HepG2 (cell line): ENCODE data around the gene SPRR4. TPM values are rescaled to one million over a fixed set of nuclear protein-coding genes. Genes with fewer than 3 reads are reported as not detected.

Experiments used
- ATAC-seq: fragments of 200-7000 bp; cut with Tn5 transposase; 3 replicates; pipeline ENCODE4 v1.9.1; 2020; ENCODE audit warnings: mild to moderate bottlenecking, moderate library complexity
- BruUV-seq: library from RNA; stranded (reverse); fragments of 400-500 nt; replicated peaks from 2 replicates; lab custom pipeline; 2021; lab: Mats Ljungman, UMichigan
- CTCF ChIA-PET: fragments of 300-600 bp; formaldehyde crosslinking; extraction: SDS; loops from one replicate; lab custom pipeline; 2021; ENCODE audit warnings: low total read pairs, inconsistent platforms, low intra/inter-chr PET ratio; lab: Yijun Ruan, JAX
- POLR2A ChIA-PET: fragments of 350-600 bp; sonication (Branson Sonifier 250); formaldehyde crosslinking; loops from one replicate; lab custom pipeline; 2020; ENCODE audit warnings: antibody characterized with exemption, inconsistent platforms; lab: Yijun Ruan, JAX
- DNase-seq: peaks from one replicate; pipeline ENCODE4 v3.0.0-alpha.2; 2015; ENCODE audit warnings: low spot score
- FAIRE-seq: peaks from 3 replicates; lab custom pipeline; 2011; peaks lifted over from hg19 to GRCh38; lab: Jason Lieb, UNC
- H2AFZ ChIP-seq: one replicate; pipeline ENCODE4 v1.6.1; 2011; ENCODE audit warnings: low read length, inconsistent platforms
- H3K27ac ChIP-seq: fragments of 300-600 bp; 3 replicates; pipeline ENCODE4 v1.8.0; 2011; ENCODE audit warnings: mixed run types, mild to moderate bottlenecking, mixed read lengths, low read length, inconsistent platforms; ENCODE audit not compliant: insufficient read depth; ENCODE audit errors: extremely low read length
- H3K27me3 ChIP-seq, 2 experiments: fragments of 200-600 bp in 1 of 2; 2 replicates in 1 of 2; 3 replicates in 1 of 2; pipeline versions ENCODE4 v1.6.0 to v1.8.0; 2011; ENCODE audit warnings: low read length in 2 of 2, mild to moderate bottlenecking in 2 of 2, moderate library complexity in 2 of 2, inconsistent platforms in 1 of 2; ENCODE audit not compliant: insufficient read depth in 2 of 2, control insufficient read depth in 1 of 2
- H3K36me3 ChIP-seq, 2 experiments: fragments of 200-600 bp in 1 of 2; replicated peaks in 1 of 2; 2 replicates in 1 of 2; 3 replicates in 1 of 2; pipeline versions ENCODE4 v1.5.1 to v1.8.0; 2011; ENCODE audit warnings: low read length in 2 of 2, inconsistent platforms in 1 of 2; ENCODE audit not compliant: insufficient read depth in 2 of 2, control insufficient read depth in 1 of 2
- H3K4me1 ChIP-seq: 2 replicates; pipeline ENCODE4 v1.5.1; 2012; ENCODE audit warnings: low read length, inconsistent platforms; ENCODE audit not compliant: insufficient read depth
- H3K4me2 ChIP-seq: 2 replicates; pipeline ENCODE4 v1.6.0; 2011; ENCODE audit warnings: low read depth, low read length, inconsistent platforms
- H3K4me3 ChIP-seq, 3 experiments: fragments of 200-600 bp in 1 of 3; sonication (generic), shearing (Covaris generic) in 1 of 3; replicated peaks in 1 of 3; 2 replicates each; pipeline ENCODE4 v1.5.1; 2011 to 2016; ENCODE audit warnings: low read length in 3 of 3, inconsistent platforms in 2 of 3, low read depth in 2 of 3, mild to moderate bottlenecking in 2 of 3, control low read depth in 1 of 3, mixed read lengths in 1 of 3; ENCODE audit not compliant: insufficient read depth in 1 of 3
- H3K79me2 ChIP-seq: one replicate; pipeline ENCODE4 v1.6.1; 2011; ENCODE audit warnings: low read length, inconsistent platforms; ENCODE audit not compliant: insufficient read depth
- H3K9ac ChIP-seq: 2 replicates; pipeline ENCODE4 v1.6.0; 2011; ENCODE audit warnings: mild to moderate bottlenecking, low read depth, low read length, inconsistent platforms; ENCODE audit not compliant: insufficient read depth
- H3K9me3 ChIP-seq: 2 replicates; pipeline ENCODE4 v1.5.1; 2012; ENCODE audit warnings: mild to moderate bottlenecking, low read length
- H4K20me1 ChIP-seq: 2 replicates; pipeline ENCODE4 v1.6.0; 2011; ENCODE audit warnings: inconsistent platforms, mild to moderate bottlenecking, low read length, moderate library complexity; ENCODE audit not compliant: insufficient read depth
- GZF1 ChIP-seq: sonication (generic); formaldehyde crosslinking; IDR thresholded peaks from 2 replicates; pipeline ENCODE4 v1.5.1; 2020; ENCODE audit warnings: mild to moderate bottlenecking, missing genetic modification reagents
- NCOA2 ChIP-seq: sonication (generic); formaldehyde crosslinking; IDR thresholded peaks from 2 replicates; pipeline ENCODE4 v1.8.0; 2022; ENCODE audit warnings: inconsistent platforms
- TRIM22 ChIP-seq: fragments of 450-650 bp; IDR thresholded peaks from 2 replicates; pipeline ENCODE4 v1.6.1; 2017
- ZHX1 ChIP-seq: sonication (generic); formaldehyde crosslinking; IDR thresholded peaks from 2 replicates; pipeline ENCODE4 v1.8.1; 2022; ENCODE audit warnings: low read depth, mild to moderate bottlenecking, missing genetic modification reagents
- ZNF280D ChIP-seq: sonication (generic); formaldehyde crosslinking; IDR thresholded peaks from 2 replicates; pipeline ENCODE4 v1.5.1; 2020; ENCODE audit warnings: mild to moderate bottlenecking, missing genetic modification reagents
- WGBS: methylation state at CpG from one replicate; pipeline ENCODE4 v1.1.6; 2017; ENCODE audit warnings: low lambda C conversion rate; 5-methylcytosine and 5-hydroxymethylcytosine counted together
- in situ Hi-C: cut with HindIII; loops from 2 replicates; pipeline ENCODE4 v1.10.0; 2017; ENCODE audit warnings: low pct_unique_long_range_greater_than_20kb; ENCODE audit not compliant: extremely low pct_ligation_motif_present
- intact Hi-C: fragments of 100-400 bp; cut with micrococcal nuclease; formaldehyde crosslinking; loops from one replicate; pipeline ENCODE4 v1.10.0; 2022; ENCODE audit not compliant: unreplicated experiment
- polyA plus RNA-seq, 8 experiments: library from polyadenylated mRNA; depleted of rRNA in 3 of 8; stranded (reverse) in 7 of 8; unstranded in 1 of 8; fragments of >200 nt; fragmentation: Illumina TruSeq in 4 of 8; extraction: Trizol in 4 of 8; gene quantifications; 2 replicates each; pipeline versions ENCODE4 v1.2.1 to v1.2.3, GENCODE V29; 2011 to 2016; ENCODE audit warnings: low read depth in 4 of 8, missing spikeins in 1 of 8, mixed read lengths in 1 of 8; ENCODE audit not compliant: insufficient read depth in 1 of 8
- total RNA-seq, 5 experiments: library from RNA; depleted of rRNA; stranded (reverse); fragments of >200 nt; fragmentation: Illumina TruSeq; extraction: Trizol; gene quantifications; 2 replicates each; pipeline ENCODE4 v1.2.3, GENCODE V29; 2016; ENCODE audit warnings: low read depth in 1 of 5

Gene SPRR4
- total and polyA plus RNA-seq, 2 of the 13 experiments (the other 11 are each of a cell fraction or from before 2014, with no cell fraction given): not detected

GRCh38 chr1:153001382-153001781 is 30.9 kb downstream of the SPRR4 start, which contains the start of gene SPRR3:
Gene SPRR3, plus strand, starts transcription at chr1:153001749. Its CDS starts 1,272 bp downstream, at chr1:153003021.
- H3K4me3 ChIP-seq: no peak within 1 kb of the TSS
- H3K9ac ChIP-seq: no peak within 1 kb of the TSS
- ChIA-PET CTCF (no interaction called here), POLR2A (no interaction called here)
- FAIRE-seq: no peak
- H3K4me1 ChIP-seq: no peaks in the 10 kb centered on the region
- no peak within 1 kb of the TSS for H3K27ac ChIP-seq
- no peak for DNase-seq
- no peaks in the 10 kb centered on the region for H4K20me1 ChIP-seq
- H3K9me3 ChIP-seq: no peaks in the 10 kb centered on the region
- no peaks in the 10 kb centered on the region for H3K79me2 ChIP-seq
- intact Hi-C loops: no loop called here
- H3K4me2 ChIP-seq: no peak within 1 kb of the TSS
- H3K36me3 ChIP-seq: no peaks in the 10 kb centered on the region
- TF ChIP-seq NCOA2 (CRISPR knock-in tag) (no peak), GZF1 (no peak), ZHX1 (CRISPR knock-in tag) (no peak), TRIM22 (no peak), ZNF280D (CRISPR knock-in tag) (no peak)
- 0% methylated on average over 1 of the region's 2 CpGs for WGBS
- in situ Hi-C loops: no loop called here
- H3K27me3 ChIP-seq: no peaks in the 10 kb centered on the region
- H2AFZ ChIP-seq: no peak within 1 kb of the TSS
- no peak for ATAC-seq
- BruUV-seq: no TSS peak
